Measurements from ENCODE around the gene PITPNM3. TPM values are rescaled to one million over a fixed set of nuclear protein-coding genes. Genes with fewer than 3 reads are reported as not detected.

Gene PITPNM3
- total RNA-seq, 2 donors from 2014 or later: 11.3 to 18.2 TPM

DNA sequence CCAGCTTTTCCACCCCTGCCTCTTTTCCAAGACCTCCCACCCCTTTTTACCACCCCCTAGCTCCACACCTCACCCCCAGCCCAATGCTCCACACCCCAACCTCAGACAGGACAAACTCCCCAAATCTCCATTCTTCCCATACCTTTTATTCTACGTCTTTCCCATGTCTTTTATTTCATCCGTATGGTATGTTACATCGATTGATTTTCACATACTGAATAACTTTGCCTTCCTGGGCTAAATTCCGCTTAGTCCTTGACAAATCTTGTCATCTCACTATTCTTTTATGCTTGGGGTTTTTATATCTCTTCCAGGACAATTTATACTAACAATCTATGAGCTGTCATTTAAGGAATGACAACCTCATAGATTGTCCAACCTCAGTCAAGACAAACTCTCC lies 46.4 kb downstream of the PITPNM3 start:
- Histone ChIP-seq H3K4me1 (no peaks in the 10 kb centered on the region), H3K9ac (ENCODE audit: low read depth in 2 of 2, low read length in 2 of 2) (no peak overlapping the region), H3K27me3 (no peaks in the 10 kb centered on the region), H3K27ac (no peak overlapping the region), H3K4me3 (no peak overlapping the region), H3K36me3 (no peaks in the 10 kb centered on the region), H3K9me3 (no peaks in the 10 kb centered on the region)
- intact Hi-C loops (cut with DNase I): no loop called here
- TF ChIP-seq CTCF (IDR thresholded peaks at IDR 0.05): no peak
- no peak for DNase-seq

DNA sequence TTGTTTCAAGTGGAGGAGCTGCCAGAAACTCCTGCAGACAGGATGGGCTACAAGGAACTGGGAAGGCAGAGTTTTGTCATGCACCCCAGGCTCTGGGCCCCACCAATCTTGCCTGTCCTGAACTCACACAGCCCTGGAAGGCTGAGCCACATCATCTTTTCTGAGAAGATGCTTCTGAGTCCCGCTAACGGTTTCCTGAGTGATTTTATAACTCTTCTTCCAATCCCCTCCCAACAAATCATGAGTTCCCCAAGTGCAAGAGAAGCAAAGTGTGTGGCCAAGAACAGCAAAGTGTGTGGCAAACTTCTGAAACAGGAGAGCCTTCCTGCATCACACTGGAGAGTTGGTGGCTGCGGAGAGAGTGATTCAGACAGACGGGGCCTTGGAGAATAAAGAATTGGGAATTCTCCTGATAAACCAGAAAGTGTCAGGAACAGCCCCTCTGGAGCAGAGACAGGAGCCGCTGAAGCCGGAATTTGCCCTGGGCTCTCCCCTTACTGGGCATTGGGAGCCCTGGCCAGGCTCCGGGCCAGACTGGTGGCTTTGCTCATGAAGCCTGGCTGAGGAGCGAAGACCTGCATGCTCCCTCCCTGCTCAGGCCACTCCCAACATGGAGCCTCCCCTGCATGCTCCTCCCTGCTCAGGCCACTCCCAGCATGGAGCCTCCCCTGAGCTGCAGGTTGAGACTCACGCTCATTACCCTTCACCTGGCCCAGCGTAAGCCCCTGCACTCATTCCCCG lies 47.2 kb downstream of the PITPNM3 start:
- no peak for TF ChIP-seq CTCF (IDR thresholded peaks at IDR 0.05)
- H3K9me3 ChIP-seq: no peaks in the 10 kb centered on the region
- H3K4me3 ChIP-seq: no peak overlapping the region
- H3K4me1 ChIP-seq: no peaks in the 10 kb centered on the region
- intact Hi-C loops (cut with DNase I): no loop called here
- no peaks in the 10 kb centered on the region for H3K36me3 ChIP-seq
- no peak overlapping the region for H3K27ac ChIP-seq
- H3K27me3 ChIP-seq: no peaks in the 10 kb centered on the region
- peak; percentile 24 for DNase-seq
- H3K9ac ChIP-seq (ENCODE audit: low read depth in 2 of 2, low read length in 2 of 2): no peak overlapping the region

DNA sequence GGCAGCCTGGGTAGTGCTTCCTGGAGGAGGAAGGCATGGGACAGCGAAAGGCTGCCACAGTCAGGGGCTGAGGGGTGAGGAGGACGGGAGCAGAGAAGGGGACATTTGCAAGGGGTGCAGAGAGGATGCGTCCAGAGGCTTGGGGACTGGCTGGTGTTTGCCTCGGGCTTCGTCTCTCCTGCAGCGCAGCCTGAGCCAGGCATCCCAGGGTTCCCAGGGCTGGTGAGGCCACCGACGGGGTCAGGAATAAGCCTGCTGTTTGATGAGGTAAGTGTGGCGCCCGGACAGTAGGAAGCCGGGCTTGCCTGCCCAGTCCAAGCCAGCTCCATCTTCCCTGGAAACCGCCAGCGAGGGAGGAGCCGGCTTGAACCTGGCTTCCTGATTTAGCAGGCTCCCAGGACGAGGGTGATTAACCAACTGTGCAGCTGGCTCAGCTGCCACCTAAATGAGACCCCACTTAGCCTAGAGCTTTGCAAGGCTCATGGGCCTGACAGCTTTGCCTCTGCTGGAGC lies 47.8 kb downstream of the PITPNM3 start:
- H3K36me3 ChIP-seq: no peaks in the 10 kb centered on the region
- no peaks in the 10 kb centered on the region for H3K4me1 ChIP-seq
- H3K9me3 ChIP-seq: no peaks in the 10 kb centered on the region
- no peak overlapping the region for H3K27ac ChIP-seq
- H3K9ac ChIP-seq (ENCODE audit: low read depth in 2 of 2, low read length in 2 of 2): peak overlapping the region in 1 of 2 donors; percentile 43
- intact Hi-C loops (cut with DNase I): no loop called here
- no peak for DNase-seq
- no peak overlapping the region for H3K4me3 ChIP-seq
- H3K27me3 ChIP-seq: no peaks in the 10 kb centered on the region
- TF ChIP-seq CTCF (IDR thresholded peaks at IDR 0.05): no peak

DNA sequence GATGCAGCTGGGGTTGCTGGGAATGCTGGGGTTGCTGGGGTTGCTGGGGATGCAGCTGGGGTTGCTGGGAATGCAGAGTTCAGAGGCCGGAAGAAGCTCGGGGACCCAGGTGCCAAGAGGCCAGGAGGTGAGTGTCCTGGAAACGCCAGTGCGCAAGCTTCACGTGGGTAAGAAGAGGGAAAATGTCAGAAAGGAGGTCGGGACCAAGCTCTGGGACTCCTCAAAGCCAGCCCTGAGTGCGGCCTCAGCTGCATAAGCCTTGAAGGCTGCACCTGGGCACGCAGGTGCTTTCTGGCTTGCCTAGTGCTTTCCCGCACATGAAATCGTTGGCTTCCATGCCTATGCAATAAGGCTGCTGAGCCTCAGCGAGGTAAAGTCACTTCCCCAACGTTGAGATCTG lies 48.3 kb downstream of the PITPNM3 start:
- DNase-seq: no peak
- no peak overlapping the region for H3K9ac ChIP-seq (ENCODE audit: low read depth in 2 of 2, low read length in 2 of 2)
- no peak overlapping the region for H3K27ac ChIP-seq

GRCh38 chr17:6507535-6507934 lies 48.8 kb downstream of the PITPNM3 start:
- Histone ChIP-seq H3K4me1 (no peaks in the 10 kb centered on the region), H3K36me3 (no peaks in the 10 kb centered on the region), H3K4me3 (no peak overlapping the region), H3K27ac (no peak overlapping the region), H3K9ac (ENCODE audit: low read depth in 2 of 2, low read length in 2 of 2) (no peak overlapping the region), H3K9me3 (no peaks in the 10 kb centered on the region), H3K27me3 (no peaks in the 10 kb centered on the region)
- DNase-seq: peak; percentile 39
- intact Hi-C loops (cut with DNase I): no loop called here
- no peak for TF ChIP-seq CTCF (IDR thresholded peaks at IDR 0.05)

More for the DNA sequence above, 48.3 kb downstream of the PITPNM3 start:
- no peaks in the 10 kb centered on the region for H3K4me1 ChIP-seq
- no peaks in the 10 kb centered on the region for H3K36me3 ChIP-seq
- H3K4me3 ChIP-seq: no peak overlapping the region
- intact Hi-C loops (cut with DNase I): no loop called here
- no peaks in the 10 kb centered on the region for H3K27me3 ChIP-seq
- H3K9me3 ChIP-seq: no peaks in the 10 kb centered on the region
- no peak for TF ChIP-seq CTCF (IDR thresholded peaks at IDR 0.05)

All from colonic mucosa (tissue), 4 donors.